Heart right ventricle (tissue), 16 donors: ENCODE results near the gene SCT. TPM values are rescaled to one million over a fixed set of nuclear protein-coding genes. Genes with fewer than 3 reads are reported as not detected.

Experiments used
- ATAC-seq, 8 donors: fragments of 200-7000 bp; cut with Tn5 transposase; one replicate each; pipeline ENCODE4 v1.9.1; 2020; ENCODE audit warnings: mild to moderate bottlenecking in 8 of 8, moderate library complexity in 8 of 8, moderate number of reproducible peaks in 1 of 8
- DNase-seq, 2 donors: peaks; one replicate each; pipeline ENCODE4 v3.0.0-alpha.2; 2020
- H3K27ac ChIP-seq, 10 donors: fragments of 200-600 bp; sonication (generic) in 2 of 10; one replicate each; pipeline versions ENCODE4 v1.5.0 to v1.8.0; 2020 to 2022; ENCODE audit warnings: mild to moderate bottlenecking in 3 of 10
- H3K27me3 ChIP-seq, 7 donors: fragments of 200-600 bp; one replicate each; pipeline ENCODE4 v1.8.0; 2021 to 2022; ENCODE audit warnings: mild to moderate bottlenecking in 2 of 7
- H3K36me3 ChIP-seq, 9 donors: fragments of 200-600 bp; sonication (generic) in 1 of 9; one replicate each; pipeline versions ENCODE4 v1.5.0 to v1.8.0; 2020 to 2022; ENCODE audit warnings: mild to moderate bottlenecking in 2 of 9
- H3K4me1 ChIP-seq, 9 donors: fragments of 200-600 bp; sonication (generic) in 1 of 9; one replicate each; pipeline versions ENCODE4 v1.5.0 to v1.8.0; 2020 to 2022; ENCODE audit warnings: mild to moderate bottlenecking in 4 of 9
- H3K4me3 ChIP-seq, 10 donors: fragments of 200-600 bp; sonication (generic) in 2 of 10; one replicate each; pipeline versions ENCODE4 v1.5.0 to v1.8.0; 2020 to 2022; ENCODE audit warnings: mild to moderate bottlenecking in 7 of 10, moderate library complexity in 2 of 10
- H3K9me3 ChIP-seq, 11 donors: fragments of 200-600 bp in 10 of 11; sonication (generic) in 2 of 11; one replicate each; pipeline versions ENCODE4 v1.5.0 to v1.8.0; 2013 to 2022; ENCODE audit warnings: mild to moderate bottlenecking in 2 of 11, control low read depth in 1 of 11, moderate library complexity in 1 of 11
- CTCF ChIP-seq, 9 donors: fragments of 200-600 bp; sonication (generic) in 2 of 9; IDR thresholded peaks; one replicate each; pipeline versions ENCODE4 v1.5.0 to v1.8.0; 2021 to 2022; ENCODE audit warnings: antibody characterized with exemption in 9 of 9, mild to moderate bottlenecking in 5 of 9, moderate library complexity in 1 of 9
- WGBS, 2 donors: extraction: QIAGEN DNeasy Blood & Tissue Kit; methylation state at CpG; one replicate each; pipeline ENCODE4 v1.1.7; 2013; ENCODE audit warnings: inconsistent platforms in 1 of 2; 5-methylcytosine and 5-hydroxymethylcytosine counted together
- intact Hi-C, 10 donors: fragments of 100-400 bp; cut with DNase I; formaldehyde crosslinking; loops; one replicate each; pipeline versions ENCODE4 v1.11.1 to v1.14.2; 2022
- polyA plus RNA-seq, 2 donors: library from polyadenylated mRNA; stranded (reverse); fragments of 200-250 nt; gene quantifications; one replicate each; pipeline ENCODE4 v1.2.3, GENCODE V29; 2013
- total RNA-seq, 10 donors: library from RNA; stranded (reverse); fragmentation: NEBNext Ultra II Directional in 3 of 10; extraction: Animal tissue kit (Norgen Biotek cat#: 25700) in 3 of 10; gene quantifications; one replicate each; pipeline versions ENCODE4 v1.2.1 to v1.2.4, GENCODE V29; 2021 to 2023
- donor health status: Arrhythmogenic right ventricular cardiomyopathy.
- donor health status: ischemic (EF 13 %, LVEDD 7.1; RV severe dilation, severe dysfunction).
- donor health status: healthy with polysubstance abuse.
- donor health status: DM: no; HTN: yes; CAD: no.
- donor health status: DM: no; HTN: no; CAD: no.
- donor health status: ischemic (EF 25% LVEDD 6.9; RV normal size, moderate dysfunction).
- donor health status: ischemic (EF 25% LVEDD 5.7; RV mildly dilated, moderate dysfunction).
- donor health status: healthy.
- donor health status: DM: yes; HTN: yes; CAD: no.
- donor health status: Ischemic cardiomyopathy.
- donor health status: ischemic (EF 35%, LVEDD 5.7; RV mildly dilated, moderate dysfunction).
- donor health status: nonischemic (EF 11% LVEDD 7.7; RV severe dilation, severe dysfunction).
- donor health status: DM: yes; HTN: yes; CAD: no.
- donor health status: PGD.
- donor health status: ischemic (EF 29% LVEDD 5.4; RV normal size, mild dysfunction).
- donor health status: nonischemic (EF 23%, LVEDD 6.1; RV moderate dilation, normal function).

Gene SCT
- total and polyA plus RNA-seq, 12 donors, result 0.64 to 2.0 (median 1.00) TPM; not detected in 8

- Histone ChIP-seq H3K9me3 (no peaks in the 10 kb centered on the region), H3K4me1 (peaks cover 0 to 20% (median 0%) of the 10 kb centered on the region in 9 donors), H3K36me3 (peaks cover 3 to 96% (median 54%) of the 10 kb centered on the region in 9 donors), H3K27ac (peak overlapping the region in 1 of 10 donors; percentile 84), H3K27me3 (no peaks in the 10 kb centered on the region), H3K4me3 (no peak overlapping the region)
- 86 to 93% methylated on average over 8 of the region's 8 CpGs for WGBS, 2 donors
- no peak for TF ChIP-seq CTCF (IDR thresholded peaks at IDR 0.05)
- intact Hi-C loops, result no loop called here
- ATAC-seq (no peak), DNase-seq (no peak)
Measured at GRCh38 chr11:587546-587945, 39.4 kb downstream of the SCT start.

- ATAC-seq, result peak in 1 of 8 donors; percentile 9
- H3K36me3 ChIP-seq, result peaks cover 0 to 96% (median 57%) of the 10 kb centered on the region in 9 donors
- no peak overlapping the region for H3K4me3 ChIP-seq
- no peak for TF ChIP-seq CTCF (IDR thresholded peaks at IDR 0.05)
- no peak for DNase-seq
- H3K27ac ChIP-seq, result peak overlapping the region in 1 of 10 donors; percentile 84
- H3K27me3 ChIP-seq, result no peaks in the 10 kb centered on the region
- no peaks in the 10 kb centered on the region for H3K9me3 ChIP-seq
- 90 to 91% methylated on average over 32 of the region's 32 CpGs for WGBS, 2 donors
- peaks cover 0 to 20% (median 4%) of the 10 kb centered on the region in 9 donors for H3K4me1 ChIP-seq
- intact Hi-C loops, result no loop called here
Measured at GRCh38 chr11:586376-587316, 40.3 kb downstream of the SCT start.

- intact Hi-C loops, result no loop called here
Measured at GRCh38 chr11:584287-584686, 42.7 kb downstream of the SCT start.

GRCh38 chr11:581752-582151 is 45.2 kb downstream of the SCT start:
- Histone ChIP-seq H3K36me3 (peaks cover 0 to 52% (median 27%) of the 10 kb centered on the region in 9 donors), H3K27me3 (no peaks in the 10 kb centered on the region), H3K27ac (no peak overlapping the region), H3K4me3 (no peak overlapping the region), H3K9me3 (no peaks in the 10 kb centered on the region), H3K4me1 (peaks cover 26 to 52% (median 45%) of the 10 kb centered on the region in 9 donors)
- ATAC-seq (no peak), DNase-seq (no peak)
- 79 to 80% methylated on average over 17 of the region's 17 CpGs for whole genome bisulfite sequencing, 2 donors
- TF ChIP-seq CTCF (IDR thresholded peaks at IDR 0.05), result no peak
- intact Hi-C loops, result no loop called here

More at GRCh38 chr11:584287-584686, 42.7 kb downstream of the SCT start:
- WGBS, 2 donors, result 98% methylated on average over 10 of the region's 10 CpGs
- H3K4me1 ChIP-seq, result peaks cover 11 to 35% (median 24%) of the 10 kb centered on the region in 9 donors
- H3K27ac ChIP-seq, result no peak overlapping the region
- no peaks in the 10 kb centered on the region for H3K9me3 ChIP-seq
- no peak overlapping the region for H3K4me3 ChIP-seq
- ATAC-seq, result no peak
- peaks cover 0 to 77% (median 49%) of the 10 kb centered on the region in 9 donors for H3K36me3 ChIP-seq
- no peak for DNase-seq
- no peaks in the 10 kb centered on the region for H3K27me3 ChIP-seq
- no peak for TF ChIP-seq CTCF (IDR thresholded peaks at IDR 0.05)
